SK-N-SH (cell line): ENCODE results near the gene UBE2E3. TPM values are rescaled to one million over a fixed set of nuclear protein-coding genes. Genes with fewer than 3 reads are reported as not detected.

Source experiments
- CTCF ChIA-PET: fragments of 300-600, 350-600 bp; formaldehyde crosslinking; extraction: SDS; loops from one replicate; lab custom pipeline; 2021; lab: Yijun Ruan, JAX
- POLR2A ChIA-PET: fragments of 350-600 bp; sonication (Branson Sonifier 250); formaldehyde crosslinking; extraction: SDS; loops from one replicate; lab custom pipeline; 2020; ENCODE audit warnings: antibody characterized with exemption, inconsistent platforms; lab: Yijun Ruan, JAX
- DNase-seq: peaks from one replicate; pipeline ENCODE4 v3.0.0; 2012
- H2AFZ ChIP-seq: fragments of 200-600 bp; sonication (generic); 2 replicates; pipeline ENCODE4 v1.8.1; 2016; ENCODE audit warnings: antibody characterized with exemption, mild to moderate bottlenecking, low read depth
- H3F3A ChIP-seq: fragments of 200-600 bp; sonication (generic); replicated peaks from 2 replicates; pipeline ENCODE3; 2016; ENCODE audit warnings: antibody characterized with exemption, mild to moderate bottlenecking; ENCODE audit not compliant: insufficient read depth
- H3K27ac ChIP-seq, 2 experiments: fragments of 200-500 bp in 1 of 2; fragments of 200-600 bp in 1 of 2; sonication (Bioruptor generic) in 1 of 2; sonication (generic), shearing (Covaris generic) in 1 of 2; 2 replicates each; pipeline versions ENCODE4 v1.5.1 to v1.6.1; 2014 to 2016; ENCODE audit warnings: low read depth in 2 of 2, inconsistent platforms in 1 of 2, low read length in 1 of 2, mild to moderate bottlenecking in 1 of 2, mixed read lengths in 1 of 2
- H3K27me3 ChIP-seq: fragments of 200-600 bp; sonication (generic), shearing (Covaris generic); 2 replicates; pipeline ENCODE4 v1.6.1; 2016; ENCODE audit warnings: mixed run types; ENCODE audit not compliant: insufficient read depth
- H3K36me3 ChIP-seq, 2 experiments: fragments of 200-500 bp in 1 of 2; fragments of 200-600 bp in 1 of 2; sonication (Bioruptor generic) in 1 of 2; sonication (generic) in 1 of 2; replicated peaks in 1 of 2; 2 replicates each; pipeline versions ENCODE3 to v1.5.1; 2014 to 2016; ENCODE audit warnings: low read length in 1 of 2, mild to moderate bottlenecking in 1 of 2; ENCODE audit not compliant: insufficient read depth in 2 of 2, control insufficient read depth in 1 of 2
- H3K4me1 ChIP-seq, 2 experiments: fragments of 200-500 bp in 1 of 2; fragments of 200-600 bp in 1 of 2; sonication (Bioruptor generic) in 1 of 2; sonication (generic), shearing (Covaris generic) in 1 of 2; 2 replicates each; pipeline versions ENCODE4 v1.5.1 to v1.6.1; 2014 to 2016; ENCODE audit warnings: low read depth in 1 of 2, low read length in 1 of 2, mixed run types in 1 of 2; ENCODE audit not compliant: insufficient read depth in 2 of 2, control insufficient read depth in 1 of 2
- H3K4me2 ChIP-seq: fragments of 200-600 bp; sonication (generic), shearing (Covaris generic); 2 replicates; pipeline ENCODE4 v1.6.1; 2017; ENCODE audit warnings: mixed run types
- H3K4me3 ChIP-seq, 2 experiments: fragments of 200-500 bp in 1 of 2; fragments of 200-600 bp in 1 of 2; sonication (Bioruptor generic) in 1 of 2; sonication (generic), shearing (Covaris generic) in 1 of 2; 2 replicates each; pipeline versions ENCODE4 v1.5.1 to v1.8.1; 2014 to 2016; ENCODE audit warnings: low read depth in 2 of 2, inconsistent platforms in 1 of 2, low read length in 1 of 2, mild to moderate bottlenecking in 1 of 2, mixed read lengths in 1 of 2, moderate library complexity in 1 of 2
- H3K79me2 ChIP-seq: fragments of 200-600 bp; sonication (generic); 2 replicates; pipeline ENCODE4 v1.8.1; 2017; ENCODE audit warnings: mild to moderate bottlenecking; ENCODE audit not compliant: insufficient read depth
- H3K9ac ChIP-seq: fragments of 200-600 bp; sonication (generic); 2 replicates; pipeline ENCODE4 v1.6.1; 2017; ENCODE audit warnings: mixed run types
- H3K9me2 ChIP-seq: fragments of 200-600 bp; sonication (generic); 2 replicates; pipeline ENCODE4 v1.6.1; 2017; ENCODE audit warnings: mixed run types
- H3K9me3 ChIP-seq: fragments of 200-600 bp; sonication (generic); 2 replicates; pipeline ENCODE4 v1.6.1; 2017; ENCODE audit warnings: mixed run types, mild to moderate bottlenecking, moderate library complexity
- H4K20me1 ChIP-seq: fragments of 200-600 bp; sonication (generic); 2 replicates; pipeline ENCODE4 v1.6.1; 2017; ENCODE audit warnings: mild to moderate bottlenecking, mixed run types; ENCODE audit not compliant: insufficient read depth
- CHD2 ChIP-seq: fragments of 150-350 bp; IDR thresholded peaks from 2 replicates; pipeline ENCODE4 v1.6.1; 2018; ENCODE audit warnings: low read length; ENCODE audit not compliant: partially characterized antibody
- EP300 ChIP-seq, 2 experiments: IDR thresholded peaks; 2 replicates each; pipeline versions ENCODE4 v1.4.0 to v1.6.1; 2012; ENCODE audit warnings: borderline replicate concordance in 1 of 2, low read depth in 1 of 2, low read length in 1 of 2
- FOSL2 ChIP-seq: IDR thresholded peaks from 2 replicates; pipeline ENCODE4 v1.4.0; 2012; ENCODE audit warnings: low read depth, mild to moderate bottlenecking, moderate library complexity, borderline replicate concordance
- FOXJ3 ChIP-seq: sonication (generic); formaldehyde crosslinking; IDR thresholded peaks from 2 replicates; pipeline ENCODE4 v1.5.1; 2020; ENCODE audit warnings: mild to moderate bottlenecking, missing genetic modification reagents
- GABPA ChIP-seq: IDR thresholded peaks from 2 replicates; pipeline ENCODE4 v1.4.0; 2012; ENCODE audit warnings: low read depth, mild to moderate bottlenecking
- GATA2 ChIP-seq: sonication (generic); formaldehyde crosslinking; IDR thresholded peaks from 2 replicates; pipeline ENCODE4 v1.5.0; 2020; ENCODE audit warnings: mild to moderate bottlenecking, missing genetic modification reagents
- JUND ChIP-seq: IDR thresholded peaks from 2 replicates; pipeline ENCODE4 v1.4.0; 2012
- POLR2AphosphoS5 ChIP-seq: IDR thresholded peaks from 2 replicates; pipeline ENCODE4 v1.6.1; 2012; ENCODE audit warnings: low read depth, low read length
- RAD21 ChIP-seq: IDR thresholded peaks from 2 replicates; pipeline ENCODE4 v1.6.1; 2012; ENCODE audit warnings: mild to moderate bottlenecking, low read length
- RCOR1 ChIP-seq: fragments of 150-350 bp; IDR thresholded peaks from 2 replicates; pipeline ENCODE4 v1.6.1; 2017; ENCODE audit warnings: antibody characterized with exemption, low read length
- RFX5 ChIP-seq: IDR thresholded peaks from 2 replicates; pipeline ENCODE4 v1.6.1; 2012; ENCODE audit warnings: mild to moderate bottlenecking, improper control_type of control experiment, low read length
- RXRA ChIP-seq: IDR thresholded peaks from 2 replicates; pipeline ENCODE4 v1.4.0; 2012; ENCODE audit warnings: low read depth, mild to moderate bottlenecking, borderline replicate concordance
- SIN3A ChIP-seq: IDR thresholded peaks from 2 replicates; pipeline ENCODE4 v1.6.1; 2012; ENCODE audit warnings: low read depth, mild to moderate bottlenecking, low read length, moderate library complexity, borderline replicate concordance
- USF1 ChIP-seq: IDR thresholded peaks from 2 replicates; pipeline ENCODE4 v1.4.0; 2012; ENCODE audit warnings: low read depth, borderline replicate concordance
- USF2 ChIP-seq: fragments of 150-350 bp; IDR thresholded peaks from 2 replicates; pipeline ENCODE4 v1.6.1; 2017; ENCODE audit warnings: antibody characterized with exemption, low read length, low read depth, borderline replicate concordance
- YY1 ChIP-seq: IDR thresholded peaks from 2 replicates; pipeline ENCODE4 v1.4.0; 2012; ENCODE audit warnings: low read depth, mild to moderate bottlenecking
- WGBS: methylation state at CpG from one replicate; pipeline ENCODE4 v1.1.6; 2017; ENCODE audit warnings: low lambda C conversion rate; 5-methylcytosine and 5-hydroxymethylcytosine counted together
- polyA plus RNA-seq, 3 experiments: library from polyadenylated mRNA; depleted of rRNA; stranded (reverse); fragments of >200 nt; gene quantifications; 2 replicates each; pipeline ENCODE4 v1.2.3, GENCODE V29; 2012

UBE2E3 gene
- polyA plus RNA-seq, 1 of the 3 experiments (the other 2 are of a cell fraction): 62.9 TPM

GRCh38 chr2:181095486-181095885, 115.1 kb downstream of the UBE2E3 start:
- TF ChIP-seq USF1 (no peak), POLR2AphosphoS5 (no peak), USF2 (no peak), SIN3A (no peak), YY1 (no peak), FOSL2 (no peak), CHD2 (no peak), RXRA (no peak), GABPA (no peak), JUND (no peak), FOXJ3 (no peak), EP300 (IDR thresholded peaks at IDR 0.05; ENCODE audit: borderline replicate concordance in 1 of 2, low read depth in 1 of 2, low read length in 1 of 2) (no peak), RCOR1 (no peak)
- Histone ChIP-seq H3K36me3 (no peaks in the 10 kb centered on the region), H3K9me2 (no peaks in the 10 kb centered on the region), H3K9ac (no peak overlapping the region), H3F3A (no peaks in the 10 kb centered on the region), H3K4me1 (no peaks in the 10 kb centered on the region), H4K20me1 (no peaks in the 10 kb centered on the region), H3K27me3 (no peaks in the 10 kb centered on the region), H3K79me2 (no peaks in the 10 kb centered on the region), H3K27ac (no peak overlapping the region), H3K9me3 (peaks cover 6% of the 10 kb centered on the region; the same call in 1 of the 2 replicates), H3K4me3 (no peak overlapping the region), H2AFZ (no peak overlapping the region), H3K4me2 (no peak overlapping the region)
- POLR2A ChIA-PET: no interaction called here
- DNase-seq: no peak
- CTCF ChIA-PET: no interaction called here
- WGBS: 76% methylated on average over 2 of the region's 2 CpGs

GRCh38 chr2:181103659-181104058, 123.3 kb downstream of the UBE2E3 start:
- DNase-seq: no peak
- no peak overlapping the region for H2AFZ ChIP-seq
- H3K9me2 ChIP-seq: no peaks in the 10 kb centered on the region
- no peak overlapping the region for H3K27ac ChIP-seq
- no peaks in the 10 kb centered on the region for H3K27me3 ChIP-seq
- peaks cover 16 to 19% of the 10 kb centered on the region in 2 experiments; a peak in 3 of 4 replicates for H3K4me1 ChIP-seq
- ChIA-PET POLR2A (no interaction called here), CTCF (interaction anchor here (0.6 to 4.0 kb wide), 23 partner anchors 9 to 980 kb away, joined by 3 to 65 read pairs (median 4); partner anchors contain the start of gene ITGA4)
- H3K79me2 ChIP-seq: no peaks in the 10 kb centered on the region
- no peaks in the 10 kb centered on the region for H3K36me3 ChIP-seq
- H4K20me1 ChIP-seq: no peaks in the 10 kb centered on the region
- no peaks in the 10 kb centered on the region for H3K9me3 ChIP-seq
- no peak overlapping the region for H3K4me3 ChIP-seq
- no peak overlapping the region for H3K9ac ChIP-seq
- H3F3A ChIP-seq: peaks cover 3% of the 10 kb centered on the region
- no peak overlapping the region for H3K4me2 ChIP-seq
- TF ChIP-seq GATA2 (CRISPR knock-in tag): no peak
- TF ChIP-seq USF1: no peak
- no peak for TF ChIP-seq RAD21
- TF ChIP-seq RFX5: no peak
- TF ChIP-seq RXRA: no peak
